H1 (cell line): ENCODE results near the gene SLC2A4RG. TPM values are rescaled to one million over a fixed set of nuclear protein-coding genes. Genes with fewer than 3 reads are reported as not detected.

Source experiments
- CEBPB ChIP-seq: IDR thresholded peaks from 2 replicates; pipeline ENCODE4 v1.6.1; 2012; ENCODE audit warnings: low read depth, low read length
- CHD7 ChIP-seq: fragments of 300-600 bp; sonication (generic); IDR thresholded peaks from 2 replicates; pipeline ENCODE4 v1.7.1; 2012; ENCODE audit warnings: low read length, moderate library complexity, mild to moderate bottlenecking, inconsistent platforms; ENCODE audit not compliant: insufficient replicate concordance
- HDAC6 ChIP-seq: IDR thresholded peaks from one replicate; pipeline ENCODE4 v1.7.1; 2012; ENCODE audit warnings: low read depth, mild to moderate bottlenecking, inconsistent platforms, low read length, moderate library complexity
- KDM5A ChIP-seq: fragments of 200-600 bp; IDR thresholded peaks from 2 replicates; pipeline ENCODE4 v1.7.1; 2012; ENCODE audit warnings: mild to moderate bottlenecking, low read length, inconsistent platforms, mixed read lengths
- SP2 ChIP-seq: IDR thresholded peaks from 2 replicates; pipeline ENCODE4 v1.6.1; 2012; ENCODE audit warnings: mild to moderate bottlenecking, low read length, inconsistent platforms
- TAF7 ChIP-seq: optimal IDR thresholded peaks from 2 replicates; pipeline ENCODE3; 2011; ENCODE audit warnings: low read depth, mild to moderate bottlenecking, inconsistent platforms, low read length, moderate library complexity, borderline replicate concordance
- TCF12 ChIP-seq: IDR thresholded peaks from 2 replicates; pipeline ENCODE4 v1.6.1; 2011; ENCODE audit warnings: low read depth, mild to moderate bottlenecking, low read length
- polyA plus RNA-seq, 7 experiments: library from polyadenylated mRNA; depleted of rRNA in 3 of 7; stranded (reverse) in 5 of 7; unstranded in 2 of 7; fragments of >200 nt in 5 of 7; fragments of 200-250 nt in 2 of 7; gene quantifications; 1 replicate in 5 of 7; 2 replicates in 1 of 7; 4 replicates in 1 of 7; pipeline versions ENCODE4 v1.2.1 to v1.2.3, GENCODE V29; 2011 to 2013; ENCODE audit warnings: missing spikeins in 2 of 7, mixed read lengths in 2 of 7
- total RNA-seq: library from RNA; stranded (reverse); fragmentation: NEBNext Ultra II Directional; extraction: Animal tissue kit (Norgen Biotek cat#: 25700); gene quantifications from 2 replicates; pipeline ENCODE4 v1.2.1, GENCODE V29; 2021

Gene SLC2A4RG
- total and polyA plus RNA-seq, 2 of the 8 experiments (the other 6 are each of a cell fraction or from before 2014, with no cell fraction given): 15.9 to 29.1 TPM

- no peak for TF ChIP-seq HDAC6
- no peak for TF ChIP-seq TAF7
- TF ChIP-seq TCF12: no peak
- TF ChIP-seq KDM5A: no peak
- no peak for TF ChIP-seq CHD7
- TF ChIP-seq CEBPB: no peak
- TF ChIP-seq SP2: no peak
Observed at GRCh38 chr20:63744574-63745423, 5.2 kb downstream of the SLC2A4RG start (continued).
